ENCODE results near the gene FGF14. TPM values are rescaled to one million over a fixed set of nuclear protein-coding genes. Genes with fewer than 3 reads are reported as not detected.

The FGF14 gene
- total and polyA plus RNA-seq, 5 experiments from 2014 or later = not detected

DNA sequence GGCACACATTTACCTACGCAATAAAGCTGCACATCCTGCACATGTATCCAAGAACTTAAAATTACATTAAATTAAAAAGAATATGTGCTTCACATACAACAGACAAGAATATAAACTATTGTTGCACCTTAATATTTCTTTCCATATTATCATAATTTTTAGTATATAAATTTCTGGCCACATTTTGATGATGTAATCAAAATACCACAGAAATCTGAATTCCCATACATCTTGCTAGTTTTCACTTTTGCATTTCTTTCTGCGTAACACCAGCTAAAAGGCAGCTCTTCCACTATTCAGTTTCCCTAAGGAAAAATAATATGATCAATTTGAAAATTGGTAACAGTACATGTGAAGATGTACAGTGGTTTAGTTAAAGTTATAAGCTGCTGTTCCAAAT is 42.6 kb downstream of the FGF14 start:
- H3K36me3 Mint-ChIP-seq = no peaks in the 10 kb centered on the region
- H3K4me1 Mint-ChIP-seq = no peaks in the 10 kb centered on the region
- no peaks in the 10 kb centered on the region for H3K9me3 Mint-ChIP-seq

DNA sequence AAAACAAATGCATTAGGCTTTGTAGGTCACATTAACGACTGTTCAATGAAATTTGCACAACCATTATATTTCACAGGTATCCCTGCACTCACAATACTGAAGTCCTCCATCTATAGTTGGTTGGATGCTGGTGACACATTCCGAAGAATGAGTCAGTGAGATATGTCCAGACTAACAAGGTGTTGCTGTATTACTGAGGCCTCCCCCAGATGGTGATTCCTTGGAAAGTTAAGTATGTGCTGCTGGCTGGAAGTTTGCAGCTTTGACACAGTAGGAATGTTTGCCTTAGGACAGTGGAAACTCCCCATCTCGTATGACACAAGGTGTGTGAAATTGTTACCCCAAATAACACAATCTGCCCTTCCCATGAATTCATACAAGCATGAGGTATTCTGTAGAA is 46.6 kb downstream of the FGF14 start:
- peaks cover 8 to 37% (median 20%) of the 10 kb centered on the region in 5 donors for H3K27me3 Mint-ChIP-seq
- DNase-seq = no peak
- no peak overlapping the region for H3K27ac Mint-ChIP-seq
- POLR2A ChIA-PET = no interaction called here
- peaks cover 0 to 4% (median 0%) of the 10 kb centered on the region in 4 donors for H3K4me1 Mint-ChIP-seq
- H3K4me3 Mint-ChIP-seq = no peak overlapping the region
- H3K36me3 Mint-ChIP-seq = no peaks in the 10 kb centered on the region
- no peaks in the 10 kb centered on the region for H3K9me3 Mint-ChIP-seq
- ATAC-seq = no peak

More for the DNA sequence above, 42.6 kb downstream of the FGF14 start:
- H3K27ac Mint-ChIP-seq = no peak overlapping the region
- peaks cover 9 to 53% (median 20%) of the 10 kb centered on the region in 5 donors for H3K27me3 Mint-ChIP-seq
- H3K4me3 Mint-ChIP-seq = no peak overlapping the region
- no peak for ATAC-seq
- POLR2A ChIA-PET = no interaction called here
- no peak for DNase-seq

DNA sequence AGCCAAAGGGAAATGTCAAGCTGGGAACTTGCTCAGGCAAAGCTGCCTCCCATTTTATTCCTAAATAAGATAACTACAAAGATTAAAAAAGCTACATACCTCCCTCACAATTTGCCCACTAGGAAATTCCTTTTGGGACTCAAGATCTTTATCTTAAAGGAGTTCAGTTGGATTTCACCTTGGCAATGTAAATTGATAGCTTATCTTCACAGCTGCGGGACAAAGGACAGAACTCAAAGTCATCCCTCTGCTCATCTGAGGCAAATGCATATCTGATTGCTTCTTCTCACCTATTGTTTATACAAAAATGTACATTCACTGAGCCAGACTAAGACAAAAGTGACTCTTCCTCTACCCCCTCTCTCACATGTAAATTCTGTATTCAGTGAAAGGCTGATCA is 47.8 kb downstream of the FGF14 start:
- Mint-ChIP-seq H3K4me3 (no peak overlapping the region), H3K4me1 (peaks cover 0 to 4% (median 0%) of the 10 kb centered on the region in 4 donors), H3K9me3 (no peaks in the 10 kb centered on the region), H3K27ac (no peak overlapping the region), H3K36me3 (no peaks in the 10 kb centered on the region), H3K27me3 (peaks cover 12 to 40% (median 23%) of the 10 kb centered on the region in 5 donors)
- ATAC-seq (no peak), DNase-seq (no peak)
- POLR2A ChIA-PET = no interaction called here

DNA sequence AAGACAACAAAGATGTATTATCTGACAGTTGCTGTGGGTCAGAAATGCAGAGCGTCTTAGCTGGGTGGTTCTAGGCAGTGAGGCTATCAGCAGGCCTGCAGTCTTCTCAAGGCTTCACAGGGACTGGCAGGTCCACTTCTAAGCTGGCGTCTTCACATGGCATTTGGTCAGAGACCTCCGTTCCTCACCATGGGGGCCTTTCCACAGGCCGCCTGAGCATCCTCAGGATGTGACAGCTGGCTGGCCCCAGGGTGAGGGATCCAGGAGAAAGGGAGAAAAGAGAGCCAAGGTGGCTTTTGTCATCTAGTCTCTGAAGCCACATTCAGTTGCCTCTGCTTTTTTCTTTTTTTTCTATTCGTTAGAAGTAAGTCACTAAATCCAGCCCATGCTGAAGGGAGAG is 50.3 kb downstream of the FGF14 start:
- H3K27ac Mint-ChIP-seq = no peak overlapping the region

DNA sequence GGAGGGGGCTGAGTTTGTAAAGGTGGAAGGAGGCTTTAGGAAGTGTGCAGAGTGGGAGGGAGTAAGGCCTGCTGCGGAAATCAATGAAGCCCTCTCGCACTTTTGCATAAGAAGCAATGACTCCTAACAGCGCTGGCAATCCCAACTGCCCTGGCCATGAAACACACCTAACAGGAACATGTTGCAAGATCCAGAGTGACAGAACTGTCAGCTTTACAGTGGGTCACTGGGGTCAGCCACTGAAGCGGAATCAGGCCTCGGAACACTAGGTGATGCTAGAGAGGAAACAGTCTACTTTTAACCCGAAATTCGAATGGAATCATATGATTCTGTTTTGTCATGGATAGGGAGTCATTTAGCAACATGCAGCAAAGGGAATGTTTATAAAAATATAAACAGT is 54.4 kb downstream of the FGF14 start:
- DNase-seq (no peak), ATAC-seq (no peak)
- H3K27me3 Mint-ChIP-seq = peaks cover 1 to 44% (median 19%) of the 10 kb centered on the region in 5 donors
- no peaks in the 10 kb centered on the region for H3K4me1 Mint-ChIP-seq
- no peaks in the 10 kb centered on the region for H3K9me3 Mint-ChIP-seq
- H3K4me3 Mint-ChIP-seq = no peak overlapping the region
- POLR2A ChIA-PET = no interaction called here
- H3K36me3 Mint-ChIP-seq = no peaks in the 10 kb centered on the region
- no peak overlapping the region for H3K27ac Mint-ChIP-seq

More for the DNA sequence above, 50.3 kb downstream of the FGF14 start:
- DNase-seq (no peak), ATAC-seq (no peak)
- Mint-ChIP-seq H3K36me3 (no peaks in the 10 kb centered on the region), H3K4me1 (peaks cover 0 to 4% (median 0%) of the 10 kb centered on the region in 4 donors), H3K9me3 (no peaks in the 10 kb centered on the region), H3K27me3 (peaks cover 12 to 48% (median 23%) of the 10 kb centered on the region in 5 donors), H3K4me3 (no peak overlapping the region)
- POLR2A ChIA-PET = no interaction called here

DNA sequence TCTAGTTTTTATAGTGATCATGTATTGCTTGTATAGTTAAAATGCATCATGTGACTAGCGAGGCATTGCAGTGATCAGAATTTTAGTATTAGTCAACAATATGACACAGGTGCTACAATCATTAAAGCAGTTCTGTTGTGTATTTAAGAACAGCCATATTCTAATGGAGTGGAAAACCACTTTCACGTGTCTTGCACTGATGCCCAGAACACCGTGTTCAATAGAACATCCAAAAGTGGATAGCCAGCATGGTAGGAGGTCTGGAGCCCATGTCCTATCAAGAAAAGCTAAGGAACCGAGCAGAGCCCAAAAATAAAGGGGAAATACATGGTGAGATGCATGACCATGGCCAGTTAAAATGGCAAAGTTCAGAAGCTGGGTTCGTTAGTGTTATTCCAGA is 55.1 kb downstream of the FGF14 start:
- H3K4me3 Mint-ChIP-seq = no peak overlapping the region
- H3K9me3 Mint-ChIP-seq = no peaks in the 10 kb centered on the region
- no peaks in the 10 kb centered on the region for H3K36me3 Mint-ChIP-seq
- no peak overlapping the region for H3K27ac Mint-ChIP-seq
- peaks cover 1 to 44% (median 18%) of the 10 kb centered on the region in 5 donors for H3K27me3 Mint-ChIP-seq
- ATAC-seq = no peak
- POLR2A ChIA-PET = no interaction called here
- DNase-seq = no peak
- H3K4me1 Mint-ChIP-seq = no peaks in the 10 kb centered on the region

DNA sequence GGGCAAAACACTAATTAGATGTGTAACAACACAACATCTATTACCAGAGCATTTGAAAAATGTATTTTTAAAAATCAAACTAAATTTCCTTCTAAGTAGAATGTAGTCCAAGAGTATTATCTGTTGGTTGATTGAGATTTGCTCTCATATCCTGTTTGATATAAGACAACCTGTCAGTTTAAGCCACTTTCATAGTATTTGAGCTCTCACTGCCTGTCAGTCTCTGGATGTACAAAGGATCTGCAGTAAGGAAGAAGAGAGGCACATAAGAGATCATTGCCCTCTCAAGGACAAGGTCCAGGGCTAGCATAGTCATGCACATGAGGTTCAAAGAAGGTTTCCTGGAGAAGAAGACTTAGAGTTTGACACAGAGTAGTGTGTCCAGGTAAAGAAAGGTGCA is 57.4 kb downstream of the FGF14 start:
- Mint-ChIP-seq H3K27ac (no peak overlapping the region), H3K9me3 (no peaks in the 10 kb centered on the region), H3K36me3 (no peaks in the 10 kb centered on the region), H3K4me1 (no peaks in the 10 kb centered on the region), H3K4me3 (no peak overlapping the region), H3K27me3 (peaks cover 1 to 36% (median 16%) of the 10 kb centered on the region in 5 donors)
- no peak for ATAC-seq
- DNase-seq = no peak
- POLR2A ChIA-PET = interaction anchor here (0.7 kb wide), 1 partner anchor 963 kb away, joined by 3 read pairs; no protein-coding TSS in a partner anchor

DNA sequence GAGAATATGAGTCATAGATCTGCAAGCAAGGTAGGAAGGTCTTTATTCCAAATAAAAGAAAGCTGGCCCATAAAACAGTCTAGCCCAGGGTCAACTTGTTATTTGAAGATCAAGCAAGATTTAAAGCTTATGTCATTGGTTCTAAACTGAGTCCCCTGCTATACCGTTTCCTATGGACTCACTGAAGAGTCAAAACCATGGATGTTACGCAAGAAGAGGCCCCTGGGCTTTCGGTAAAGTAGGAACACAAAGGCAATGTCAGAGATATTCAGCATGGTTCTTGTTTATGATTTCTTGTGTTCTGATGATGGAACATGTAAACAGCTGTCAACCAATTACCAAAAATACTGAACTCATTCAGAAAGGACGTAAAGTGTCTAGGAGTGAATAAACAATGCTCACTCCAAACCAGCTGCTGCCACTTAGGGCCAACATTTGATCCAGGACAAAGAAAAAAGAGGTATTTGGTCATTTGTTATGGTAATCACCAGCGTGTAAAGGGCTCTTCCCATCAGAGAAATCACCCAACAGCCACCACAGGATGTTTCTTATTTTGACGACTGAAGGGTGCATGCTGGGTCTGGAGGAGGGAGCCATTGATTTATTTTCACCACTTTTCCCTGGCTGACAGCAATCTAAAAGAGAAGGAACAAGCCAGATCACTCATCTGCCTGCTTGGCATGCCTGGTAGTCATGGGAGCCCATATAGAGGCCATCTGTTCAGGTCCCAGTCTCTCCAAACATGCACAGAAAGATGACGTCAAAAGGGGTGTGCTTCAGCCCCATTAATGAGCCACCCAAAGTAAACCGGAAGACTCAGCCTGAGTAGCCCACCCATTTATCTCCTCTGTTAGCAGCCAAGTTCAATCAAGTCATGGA is 68.3 kb downstream of the FGF14 start:
- H3K36me3 Mint-ChIP-seq = no peaks in the 10 kb centered on the region
- ATAC-seq = no peak
- H3K4me3 Mint-ChIP-seq = no peak overlapping the region
- H3K27me3 Mint-ChIP-seq = peaks cover 9 to 85% (median 26%) of the 10 kb centered on the region in 5 donors
- H3K4me1 Mint-ChIP-seq = no peaks in the 10 kb centered on the region
- peaks cover 0 to 2% (median 0%) of the 10 kb centered on the region in 9 donors for H3K9me3 Mint-ChIP-seq
- DNase-seq = no peak
- POLR2A ChIA-PET = no interaction called here
- H3K27ac Mint-ChIP-seq = no peak overlapping the region

DNA sequence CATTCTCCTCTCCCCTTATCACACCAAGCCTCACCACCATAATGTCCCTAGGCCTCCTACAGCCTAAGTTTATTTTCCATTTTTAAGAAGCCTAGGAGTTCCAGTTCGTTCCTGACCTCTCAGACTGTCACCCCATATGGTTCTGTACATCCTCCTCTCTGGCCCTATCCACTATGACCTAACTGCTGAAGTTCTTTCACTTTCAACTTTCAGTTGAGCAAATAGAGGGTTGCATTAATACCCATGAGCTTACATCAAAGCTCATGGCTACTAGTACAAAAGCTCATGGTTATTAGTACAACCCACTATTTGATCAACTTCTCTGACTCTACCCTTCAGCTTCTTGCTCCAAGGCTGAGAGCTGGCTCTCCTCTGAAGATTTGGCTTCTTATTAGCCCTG is 72.9 kb downstream of the FGF14 start:
- POLR2A ChIA-PET = no interaction called here
- H3K36me3 Mint-ChIP-seq = no peaks in the 10 kb centered on the region
- no peak for ATAC-seq

DNA sequence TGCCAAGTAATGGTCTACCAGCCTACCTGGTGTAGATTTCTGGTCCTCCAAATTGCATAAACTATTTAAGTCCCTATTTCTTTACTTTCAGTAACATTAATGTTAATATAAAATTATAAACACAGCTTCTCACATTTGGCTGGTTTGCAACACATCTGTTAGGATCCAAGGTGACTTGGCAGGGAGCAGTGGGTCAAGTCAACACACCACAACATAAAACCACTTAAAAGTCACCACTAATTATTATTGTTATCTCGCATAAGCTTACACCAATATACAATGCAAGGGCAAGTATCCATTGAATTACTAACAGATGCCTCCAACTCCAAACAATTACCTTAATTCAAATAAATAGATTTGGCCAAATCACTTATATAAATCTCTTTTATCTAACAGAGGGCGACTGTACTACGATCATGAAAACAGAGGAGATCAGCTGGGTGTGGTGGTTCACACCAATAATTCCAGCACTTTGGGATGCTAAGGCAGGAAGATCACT is 74.7 kb downstream of the FGF14 start:
- POLR2A ChIA-PET = no interaction called here
- Mint-ChIP-seq H3K4me1 (no peaks in the 10 kb centered on the region), H3K4me3 (no peak overlapping the region), H3K36me3 (no peaks in the 10 kb centered on the region), H3K9me3 (no peaks in the 10 kb centered on the region), H3K27me3 (peaks cover 0 to 31% (median 5%) of the 10 kb centered on the region in 5 donors), H3K27ac (no peak overlapping the region)
- DNase-seq (no peak), ATAC-seq (no peak)

More for the DNA sequence above, 72.9 kb downstream of the FGF14 start:
- H3K9me3 Mint-ChIP-seq = no peaks in the 10 kb centered on the region
- no peak for DNase-seq
- H3K4me3 Mint-ChIP-seq = no peak overlapping the region
- H3K27ac Mint-ChIP-seq = no peak overlapping the region
- H3K27me3 Mint-ChIP-seq = peaks cover 1 to 41% (median 6%) of the 10 kb centered on the region in 5 donors
- H3K4me1 Mint-ChIP-seq = no peaks in the 10 kb centered on the region

DNA sequence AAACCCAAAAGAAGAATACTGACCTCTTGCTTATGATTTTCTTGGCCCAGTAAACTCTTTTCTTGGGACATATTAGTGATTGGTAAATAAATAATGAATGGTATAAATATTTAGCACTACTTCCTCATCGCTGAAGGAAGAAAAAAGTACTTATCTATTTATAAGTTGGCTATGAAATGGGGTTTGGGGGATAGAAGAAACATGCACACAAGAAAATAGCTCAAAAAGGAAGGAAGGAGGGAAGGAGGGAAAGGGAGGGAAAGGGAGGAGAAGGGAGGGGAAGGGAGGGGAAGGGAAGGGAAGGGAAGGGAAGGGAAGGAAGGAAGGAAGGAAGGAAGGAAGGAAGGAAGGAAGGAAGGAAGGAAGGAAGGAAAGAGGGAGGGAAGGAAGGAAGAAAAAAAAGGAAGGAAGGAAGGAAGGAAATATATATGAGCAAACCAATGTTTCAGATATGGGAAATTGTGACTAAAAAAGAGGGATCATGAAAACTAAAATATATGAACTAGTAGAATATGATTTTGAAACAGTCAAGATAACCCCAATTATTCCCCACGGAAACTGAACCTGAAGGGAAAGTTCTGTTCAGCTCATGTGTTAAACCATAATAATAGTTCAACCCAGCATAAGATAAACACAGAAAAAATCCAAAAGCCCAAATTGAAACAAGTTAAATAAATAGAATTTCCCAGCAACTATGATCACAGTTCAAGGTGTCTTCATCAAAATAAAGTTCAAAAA is 75.3 kb downstream of the FGF14 start:
- Mint-ChIP-seq H3K27ac (no peak overlapping the region), H3K4me3 (no peak overlapping the region), H3K9me3 (no peaks in the 10 kb centered on the region), H3K4me1 (no peaks in the 10 kb centered on the region), H3K27me3 (peaks cover 0 to 27% (median 5%) of the 10 kb centered on the region in 5 donors), H3K36me3 (no peaks in the 10 kb centered on the region)
- DNase-seq = no peak
- POLR2A ChIA-PET = no interaction called here
- no peak for ATAC-seq

DNA sequence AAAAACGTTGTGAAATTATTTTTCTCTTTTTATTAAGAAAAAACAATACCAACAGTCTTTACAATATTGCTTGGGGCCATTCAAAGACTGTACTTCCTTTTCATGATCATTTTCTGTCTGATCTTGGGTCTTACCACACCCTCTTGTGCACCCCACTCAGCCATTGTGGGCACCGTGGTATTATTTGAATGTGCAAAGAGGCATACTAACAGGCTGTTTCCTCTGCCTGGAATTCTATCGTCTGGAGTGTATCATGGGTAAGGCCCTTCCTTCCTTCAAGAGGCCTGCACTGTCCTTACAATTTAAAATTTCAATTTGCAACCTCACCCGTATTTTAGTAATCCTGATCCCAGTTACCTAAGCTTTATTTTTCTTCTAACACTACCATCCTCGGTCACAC is 76.5 kb downstream of the FGF14 start:
- H3K27ac Mint-ChIP-seq = no peak overlapping the region
- DNase-seq (no peak), ATAC-seq (no peak)
- POLR2A ChIA-PET = interaction anchor here (0.6 kb wide), 1 partner anchor 146 kb away, joined by 4 read pairs; no protein-coding TSS in a partner anchor
- no peak overlapping the region for H3K4me3 Mint-ChIP-seq
- H3K36me3 Mint-ChIP-seq = no peaks in the 10 kb centered on the region
- H3K27me3 Mint-ChIP-seq = peaks cover 0 to 16% (median 5%) of the 10 kb centered on the region in 5 donors
- H3K9me3 Mint-ChIP-seq = no peaks in the 10 kb centered on the region
- H3K4me1 Mint-ChIP-seq = no peaks in the 10 kb centered on the region

DNA sequence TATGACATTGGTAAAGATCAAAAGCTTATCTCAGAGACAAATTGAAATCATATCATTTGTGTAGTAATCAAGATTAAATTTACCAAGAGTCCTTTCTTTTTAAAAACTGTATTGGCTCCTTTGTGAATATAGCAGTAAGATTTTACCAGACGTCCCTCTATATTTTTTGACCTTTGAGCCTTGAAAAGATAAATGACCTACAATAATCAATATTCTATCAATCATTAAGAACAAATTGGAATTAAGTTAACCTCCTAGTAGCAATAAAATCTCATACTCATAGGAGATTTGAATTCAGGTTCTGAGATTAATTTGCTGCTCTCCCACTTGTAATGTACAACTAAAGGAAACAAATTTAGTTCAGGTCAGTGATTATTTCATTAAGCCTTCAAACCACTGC is 78.3 kb downstream of the FGF14 start:
- H3K36me3 Mint-ChIP-seq = no peaks in the 10 kb centered on the region
- H3K9me3 Mint-ChIP-seq = no peaks in the 10 kb centered on the region
- H3K27me3 Mint-ChIP-seq = peaks cover 0 to 3% (median 0%) of the 10 kb centered on the region in 5 donors
- H3K27ac Mint-ChIP-seq = no peak overlapping the region
- POLR2A ChIA-PET = no interaction called here
- ATAC-seq = no peak
- H3K4me1 Mint-ChIP-seq = no peaks in the 10 kb centered on the region
- DNase-seq = no peak
- no peak overlapping the region for H3K4me3 Mint-ChIP-seq
